ENCODE results near the gene SLC2A11.

Gene SLC2A11

DNA sequence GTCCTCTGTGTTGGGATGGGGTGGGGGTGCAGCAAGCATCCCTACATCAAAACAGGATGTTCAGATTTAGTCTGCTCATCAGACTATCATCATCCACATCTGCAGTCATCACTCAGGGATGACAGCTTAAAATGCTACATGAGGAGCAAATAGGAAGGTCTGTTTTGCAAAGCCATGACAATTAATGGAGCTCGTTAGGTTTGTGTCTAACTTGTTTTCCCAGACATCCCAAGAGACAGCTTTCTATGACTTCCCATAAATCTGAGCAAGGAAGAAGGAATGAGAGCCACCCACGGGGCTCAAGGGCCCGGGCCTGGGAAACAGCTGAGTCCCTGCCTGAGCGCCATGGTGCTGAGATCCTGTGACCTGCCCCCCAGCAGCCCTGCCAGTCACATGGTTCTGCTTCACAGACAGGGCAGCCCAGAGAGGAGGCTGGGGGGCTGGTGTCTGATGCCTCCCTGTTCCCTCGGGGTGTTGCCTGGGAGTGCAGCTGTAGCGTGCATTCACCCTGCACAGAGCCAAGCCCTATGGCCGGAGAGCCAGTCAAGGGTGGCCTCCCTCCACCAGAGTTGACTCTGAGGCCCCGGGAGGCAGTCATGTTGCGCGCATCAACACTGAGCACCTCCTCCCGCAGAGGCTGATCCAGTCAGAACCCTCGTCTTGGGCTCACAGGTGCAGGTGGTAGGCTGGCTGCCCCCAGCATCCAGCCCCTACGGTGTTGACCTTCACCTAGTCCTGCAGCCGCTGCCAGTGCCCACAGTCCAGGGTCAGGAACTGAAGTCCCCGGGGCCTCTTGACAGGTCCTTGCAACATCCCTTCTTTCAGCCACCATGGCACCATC, 30.9 kb upstream of the SLC2A11 start:
- DNase-seq (ENCODE audit: low spot score), result no peak
- in situ Hi-C loops (cut with MboI; ENCODE audit: low pct_unique_long_range_greater_than_20kb, low sequenced_read_pairs, unreplicated experiment), result no loop called here
- TF ChIP-seq, protein P1, sequence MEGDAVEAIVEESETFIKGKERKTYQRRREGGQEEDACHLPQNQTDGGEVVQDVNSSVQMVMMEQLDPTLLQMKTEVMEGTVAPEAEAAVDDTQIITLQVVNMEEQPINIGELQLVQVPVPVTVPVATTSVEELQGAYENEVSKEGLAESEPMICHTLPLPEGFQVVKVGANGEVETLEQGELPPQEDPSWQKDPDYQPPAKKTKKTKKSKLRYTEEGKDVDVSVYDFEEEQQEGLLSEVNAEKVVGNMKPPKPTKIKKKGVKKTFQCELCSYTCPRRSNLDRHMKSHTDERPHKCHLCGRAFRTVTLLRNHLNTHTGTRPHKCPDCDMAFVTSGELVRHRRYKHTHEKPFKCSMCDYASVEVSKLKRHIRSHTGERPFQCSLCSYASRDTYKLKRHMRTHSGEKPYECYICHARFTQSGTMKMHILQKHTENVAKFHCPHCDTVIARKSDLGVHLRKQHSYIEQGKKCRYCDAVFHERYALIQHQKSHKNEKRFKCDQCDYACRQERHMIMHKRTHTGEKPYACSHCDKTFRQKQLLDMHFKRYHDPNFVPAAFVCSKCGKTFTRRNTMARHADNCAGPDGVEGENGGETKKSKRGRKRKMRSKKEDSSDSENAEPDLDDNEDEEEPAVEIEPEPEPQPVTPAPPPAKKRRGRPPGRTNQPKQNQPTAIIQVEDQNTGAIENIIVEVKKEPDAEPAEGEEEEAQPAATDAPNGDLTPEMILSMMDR (IDR thresholded peaks at IDR 0.05; ENCODE audit: extremely low read depth, insufficient read depth, missing control alignments), result no peak

DNA sequence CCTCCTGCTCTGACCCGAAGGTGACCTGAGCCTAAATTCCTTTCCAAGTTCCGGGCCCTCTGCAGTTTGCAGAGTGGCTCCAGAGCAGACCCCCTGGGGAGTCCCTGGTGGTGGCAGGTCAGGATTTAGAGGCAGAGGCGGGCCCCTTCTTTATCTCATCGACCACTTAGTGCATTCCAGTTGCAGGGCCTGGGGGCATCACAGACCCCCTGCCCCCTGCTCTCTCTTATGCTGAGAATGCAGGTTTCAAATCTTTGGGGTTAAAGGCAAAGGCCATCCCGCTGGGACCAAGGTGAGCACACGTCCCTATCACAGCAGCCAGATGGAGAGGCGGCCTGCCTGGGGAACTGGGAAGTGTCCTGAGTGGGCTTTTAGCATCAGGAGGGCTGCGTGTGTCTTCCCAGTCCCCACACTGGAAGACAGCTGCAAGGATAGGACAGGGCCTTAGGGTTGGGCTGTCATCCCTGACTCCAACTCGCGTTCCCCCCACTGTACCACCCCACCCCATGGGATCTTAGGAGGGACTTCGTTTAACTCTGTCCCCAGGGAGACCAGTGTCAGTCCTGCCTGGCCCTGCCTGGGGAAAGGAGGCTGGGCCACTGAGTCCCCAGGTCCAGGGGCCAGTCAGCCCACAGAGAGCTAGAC, 30.2 kb upstream of the SLC2A11 start:
- in situ Hi-C loops (cut with MboI; ENCODE audit: low pct_unique_long_range_greater_than_20kb, low sequenced_read_pairs, unreplicated experiment), result no loop called here

DNA sequence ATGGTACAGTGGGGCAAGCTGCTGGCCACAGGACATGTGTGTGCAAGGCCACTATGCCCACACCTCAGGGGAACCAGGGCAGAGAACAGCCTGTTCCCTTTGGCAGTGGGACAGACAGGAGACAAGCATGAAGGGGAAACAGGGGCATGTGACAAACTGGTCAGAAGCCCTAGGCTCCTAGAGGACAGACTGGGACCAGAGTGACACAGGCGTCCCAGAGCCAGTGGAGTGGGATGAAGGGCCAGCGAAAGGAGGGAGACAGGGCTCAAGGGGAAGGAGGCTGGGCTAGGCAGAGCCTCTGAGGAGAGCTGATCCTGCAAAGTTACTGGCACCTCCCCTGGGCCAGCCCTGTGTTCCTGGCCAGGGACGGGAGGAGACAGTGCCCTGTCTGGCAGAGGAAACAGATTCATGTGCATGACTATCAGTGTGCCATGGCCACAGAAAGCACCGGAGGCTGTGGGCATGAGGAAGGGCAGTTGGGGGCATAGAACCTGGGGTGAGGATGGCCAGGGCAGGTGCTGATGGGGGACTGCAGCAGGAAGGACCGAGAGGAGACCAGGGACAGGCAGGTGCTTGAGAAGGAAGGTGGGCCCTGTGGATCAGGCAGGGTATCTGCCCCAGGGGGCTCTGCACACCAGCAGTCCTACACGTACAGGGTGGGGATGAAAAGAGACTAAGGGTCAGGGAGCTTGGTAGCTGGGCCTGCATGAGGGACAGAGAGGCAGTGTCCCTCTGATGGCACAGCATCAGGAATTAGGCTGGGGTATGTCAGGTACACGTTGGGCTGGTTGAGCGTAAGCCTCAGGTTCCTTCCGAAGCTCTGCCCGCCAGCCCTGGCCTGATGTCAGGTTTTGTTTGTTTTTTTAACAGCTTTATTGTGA, 28.6 kb upstream of the SLC2A11 start:
- TF ChIP-seq, protein P1 (IDR thresholded peaks at IDR 0.05; ENCODE audit: extremely low read depth, insufficient read depth, missing control alignments), result no peak
- DNase-seq (ENCODE audit: low spot score), result no peak
- in situ Hi-C loops (cut with MboI; ENCODE audit: low pct_unique_long_range_greater_than_20kb, low sequenced_read_pairs, unreplicated experiment), result no loop called here

More for the DNA sequence above, 30.2 kb upstream of the SLC2A11 start:
- no peak for DNase-seq (ENCODE audit: low spot score)
- TF ChIP-seq, protein P1 (IDR thresholded peaks at IDR 0.05; ENCODE audit: extremely low read depth, insufficient read depth, missing control alignments), result no peak

DNA sequence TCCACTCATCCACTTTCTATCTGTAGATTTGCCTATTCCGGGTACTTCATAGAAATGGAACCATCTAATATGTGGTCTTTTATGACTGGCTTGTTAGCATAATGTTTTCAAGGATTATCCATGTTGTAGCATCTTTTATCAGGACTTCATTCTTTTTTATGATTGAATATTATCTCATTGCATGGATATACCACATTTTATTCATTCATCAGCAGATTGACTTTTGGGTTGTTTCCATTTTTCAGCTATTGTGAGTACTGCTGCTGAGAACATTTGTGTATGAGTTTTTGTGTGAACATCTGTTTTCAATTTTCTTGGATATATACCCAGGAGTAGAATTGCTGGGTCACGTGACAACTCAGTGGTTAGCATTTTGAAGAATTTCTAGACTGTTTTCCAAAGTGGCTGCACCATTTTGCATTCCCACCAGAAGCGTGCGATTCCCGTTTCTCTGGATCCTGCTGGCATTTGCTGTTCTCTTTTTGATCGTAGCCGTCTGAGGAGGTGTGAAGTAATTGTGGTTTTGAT, 27.8 kb upstream of the SLC2A11 start:
- no peak for DNase-seq (ENCODE audit: low spot score)
- in situ Hi-C loops (cut with MboI; ENCODE audit: low pct_unique_long_range_greater_than_20kb, low sequenced_read_pairs, unreplicated experiment), result no loop called here
- TF ChIP-seq, protein P1 (IDR thresholded peaks at IDR 0.05; ENCODE audit: extremely low read depth, insufficient read depth, missing control alignments), result no peak

DNA sequence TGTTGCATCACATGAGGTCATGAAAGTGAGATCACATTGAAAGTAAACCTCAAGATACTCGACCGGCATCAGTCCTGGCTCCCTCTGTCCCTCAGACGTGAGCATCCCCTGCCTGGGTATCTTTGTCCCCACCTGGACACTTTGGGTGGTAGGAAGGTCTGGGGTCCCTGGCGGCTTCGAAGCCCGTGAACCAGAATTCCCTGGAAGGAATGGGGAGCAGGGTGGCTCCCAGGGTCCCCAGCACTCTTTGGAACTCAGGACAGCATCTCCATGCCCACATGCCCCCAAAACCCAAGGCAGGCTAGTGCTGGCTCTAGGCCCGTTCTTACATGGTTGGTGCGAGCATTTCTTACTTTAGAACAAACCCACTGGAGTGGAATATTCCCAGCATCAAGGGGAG, 26.4 kb upstream of the SLC2A11 start:
- TF ChIP-seq, protein P1 (IDR thresholded peaks at IDR 0.05; ENCODE audit: extremely low read depth, insufficient read depth, missing control alignments), result no peak
- in situ Hi-C loops (cut with MboI; ENCODE audit: low pct_unique_long_range_greater_than_20kb, low sequenced_read_pairs, unreplicated experiment), result no loop called here
- DNase-seq (ENCODE audit: low spot score), result no peak

DNA sequence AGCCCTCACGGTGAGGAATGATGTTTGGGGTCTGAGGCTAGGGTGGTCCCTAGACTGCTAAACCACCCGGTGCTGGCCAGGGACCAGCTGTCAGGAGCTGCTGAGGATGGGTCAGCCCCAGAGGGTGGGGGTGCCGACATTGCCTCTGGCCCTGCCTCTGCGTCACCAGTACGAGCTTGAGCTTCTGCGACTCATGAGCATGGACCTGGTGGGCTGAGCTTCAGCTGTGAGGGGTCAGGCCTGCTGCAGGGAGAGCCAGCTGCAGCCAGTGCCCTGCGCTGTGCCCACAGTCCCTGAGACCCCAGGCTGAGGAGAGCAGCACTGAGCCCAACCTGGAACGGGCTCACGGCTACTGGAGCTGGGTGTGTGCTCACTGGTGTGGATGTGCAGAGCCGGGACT, 25.9 kb upstream of the SLC2A11 start:
- in situ Hi-C loops (cut with MboI; ENCODE audit: low pct_unique_long_range_greater_than_20kb, low sequenced_read_pairs, unreplicated experiment), result no loop called here
- TF ChIP-seq, protein P1 (IDR thresholded peaks at IDR 0.05; ENCODE audit: extremely low read depth, insufficient read depth, missing control alignments), result no peak

More for the DNA sequence above, 25.9 kb upstream of the SLC2A11 start:
- no peak for DNase-seq (ENCODE audit: low spot score)
